HEK293 (cell line): ENCODE measurements around the gene MRTFB.
A peak's percentile ranks its signal among the peaks of the same experiment; 100 is the strongest.

Source experiments
- CTCF ChIA-PET: fragments of 350-600 bp; formaldehyde crosslinking; extraction: SDS; loops from one replicate; lab custom pipeline; 2021; ENCODE audit warnings: antibody characterized with exemption; lab: Yijun Ruan, JAX
- POLR2A ChIA-PET: fragments of 300-600 bp; formaldehyde crosslinking; extraction: SDS; loops from one replicate; lab custom pipeline; 2020; ENCODE audit warnings: antibody characterized with exemption, inconsistent platforms; lab: Yijun Ruan, JAX
- H3K27ac ChIP-seq: fragments of 200-500 bp; sonication (Bioruptor generic); 2 replicates; pipeline ENCODE4 v1.5.1; 2014; ENCODE audit warnings: low read depth, low read length, control low read depth, inconsistent platforms; ENCODE audit errors: extremely low read depth
- H3K36me3 ChIP-seq, 2 experiments: fragments of 200-500 bp in 1 of 2; sonication (Bioruptor generic) in 1 of 2; 1 replicate in 1 of 2; 2 replicates in 1 of 2; pipeline ENCODE4 v1.5.1; 2014 to 2017; ENCODE audit warnings: inconsistent platforms in 2 of 2, low read length in 2 of 2; ENCODE audit not compliant: control insufficient read depth in 2 of 2, insufficient read depth in 1 of 2
- H3K4me1 ChIP-seq: fragments of 200-500 bp; sonication (Bioruptor generic); 2 replicates; pipeline ENCODE4 v1.5.1; 2014; ENCODE audit warnings: mild to moderate bottlenecking, low read length, inconsistent platforms; ENCODE audit not compliant: control insufficient read depth, insufficient read depth
- H3K4me3 ChIP-seq: 2 replicates; pipeline ENCODE4 v1.5.1; 2011; ENCODE audit warnings: low read depth, mild to moderate bottlenecking, control low read depth, low read length, moderate library complexity
- H3K9me3 ChIP-seq: fragments of 200-500 bp; sonication (Bioruptor generic); 2 replicates; pipeline ENCODE4 v1.5.1; 2014; ENCODE audit warnings: low read depth, low read length, inconsistent platforms; ENCODE audit not compliant: control insufficient read depth, insufficient read depth
- EGR2 ChIP-seq: fragments of 450-650 bp; formaldehyde crosslinking; IDR thresholded peaks from 2 replicates; pipeline ENCODE4 v1.5.1; 2016; ENCODE audit warnings: low read depth, missing biosample characterization, missing genetic modification characterization
- GLIS2 ChIP-seq: fragments of 450-650 bp; formaldehyde crosslinking; IDR thresholded peaks from 2 replicates; pipeline ENCODE4 v1.5.1; 2016; ENCODE audit warnings: missing biosample characterization, missing genetic modification characterization
- IKZF3 ChIP-seq: fragments of 450-650 bp; IDR thresholded peaks from 2 replicates; pipeline ENCODE4 v1.5.0; 2018; ENCODE audit warnings: missing biosample characterization, mild to moderate bottlenecking, missing genetic modification characterization, moderate library complexity
- REPIN1 ChIP-seq: fragments of 450-650 bp; formaldehyde crosslinking; IDR thresholded peaks from 2 replicates; pipeline ENCODE4 v1.5.1; 2017; ENCODE audit warnings: missing biosample characterization, missing genetic modification characterization, low read depth
- SCRT2 ChIP-seq: fragments of 450-650 bp; formaldehyde crosslinking; IDR thresholded peaks from 2 replicates; pipeline ENCODE4 v1.5.1; 2016; ENCODE audit warnings: missing biosample characterization, missing genetic modification characterization
- SP2 ChIP-seq: fragments of 450-650 bp; formaldehyde crosslinking; IDR thresholded peaks from 2 replicates; pipeline ENCODE4 v1.5.1; 2016; ENCODE audit warnings: missing biosample characterization, missing genetic modification characterization
- ZBTB8A ChIP-seq: fragments of 450-650 bp; formaldehyde crosslinking; IDR thresholded peaks from 2 replicates; pipeline ENCODE4 v1.5.1; 2016; ENCODE audit warnings: missing biosample characterization, missing genetic modification characterization
- ZIC2 ChIP-seq: fragments of 450-650 bp; formaldehyde crosslinking; IDR thresholded peaks from 2 replicates; pipeline ENCODE4 v1.5.1; 2016; ENCODE audit warnings: missing biosample characterization, missing genetic modification characterization
- ZNF16 ChIP-seq: fragments of 450-650 bp; formaldehyde crosslinking; IDR thresholded peaks from 2 replicates; pipeline ENCODE4 v1.5.1; 2016; ENCODE audit warnings: low read depth, missing biosample characterization, missing genetic modification characterization
- ZNF221 ChIP-seq: fragments of 450-650 bp; formaldehyde crosslinking; IDR thresholded peaks from 2 replicates; pipeline ENCODE4 v1.5.1; 2017; ENCODE audit warnings: missing biosample characterization, missing genetic modification characterization, borderline replicate concordance
- ZNF335 ChIP-seq: fragments of 450-650 bp; formaldehyde crosslinking; conservative IDR thresholded peaks from 2 replicates; pipeline ENCODE4 v1.5.1; 2016; ENCODE audit warnings: missing biosample characterization, missing genetic modification characterization
- ZNF341 ChIP-seq: fragments of 450-650 bp; formaldehyde crosslinking; IDR thresholded peaks from 2 replicates; pipeline ENCODE4; 2016; ENCODE audit warnings: low read depth, missing biosample characterization, missing genetic modification characterization
- ZNF600 ChIP-seq: fragments of 450-650 bp; formaldehyde crosslinking; IDR thresholded peaks from 2 replicates; pipeline ENCODE4 v1.5.1; 2016; ENCODE audit warnings: missing biosample characterization, missing genetic modification characterization
- TF ChIP-seq, protein P1 (sequence below): fragments of 450-650 bp; formaldehyde crosslinking; IDR thresholded peaks from 2 replicates; pipeline ENCODE4 v1.5.1; 2016; ENCODE audit warnings: missing biosample characterization, missing genetic modification characterization
- TF ChIP-seq, protein P2 (sequence below): fragments of 450-650 bp; formaldehyde crosslinking; IDR thresholded peaks from 2 replicates; pipeline ENCODE4 v1.5.1; 2016; ENCODE audit warnings: missing biosample characterization, missing genetic modification characterization

The MRTFB gene

DNA sequence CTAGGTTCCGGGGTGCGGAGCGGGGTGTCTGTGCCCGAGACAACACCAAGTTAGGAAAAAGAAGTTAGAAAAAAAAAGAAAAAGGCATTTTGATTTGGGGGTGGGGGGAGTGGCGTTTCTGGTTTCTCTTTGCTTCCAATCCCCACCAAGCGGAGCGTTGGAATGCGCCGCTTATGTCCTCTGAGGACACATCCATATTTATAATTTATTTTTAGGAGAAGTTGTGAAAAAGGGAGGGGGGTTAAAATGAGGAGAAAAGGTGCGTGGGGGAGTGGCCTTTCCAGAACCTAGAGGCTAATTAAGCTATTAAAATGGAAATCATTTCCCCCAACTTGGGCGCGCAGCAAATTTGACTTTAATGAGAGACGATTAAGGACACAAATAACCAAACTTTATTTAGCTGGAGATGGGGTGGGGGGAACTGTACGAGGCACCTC, 232.1 kb downstream of the MRTFB start:
- Histone ChIP-seq H3K9me3 (no peaks in the 10 kb centered on the region), H3K36me3 (no peaks in the 10 kb centered on the region), H3K27ac (peak overlapping the region; percentile 88; the same call in 1 of the 2 replicates), H3K4me1 (peaks cover 3% of the 10 kb centered on the region; the same call in 1 of the 2 replicates), H3K4me3 (peak overlapping the region; percentile 86)
- CTCF ChIA-PET: no interaction called here
- POLR2A ChIA-PET: interaction anchor here (0.6 kb wide), 1 partner anchor 464 kb away, joined by 3 read pairs; no protein-coding TSS in a partner anchor
- TF ChIP-seq ZNF335 (tag by site-specific recombination) (peak; percentile 49), SCRT2 (tag by site-specific recombination) (no peak), ZNF341 (tag by site-specific recombination) (0 out of 2 replicates have a peak, but pooled peaks have one; percentile 33)
- TF ChIP-seq, protein P1, sequence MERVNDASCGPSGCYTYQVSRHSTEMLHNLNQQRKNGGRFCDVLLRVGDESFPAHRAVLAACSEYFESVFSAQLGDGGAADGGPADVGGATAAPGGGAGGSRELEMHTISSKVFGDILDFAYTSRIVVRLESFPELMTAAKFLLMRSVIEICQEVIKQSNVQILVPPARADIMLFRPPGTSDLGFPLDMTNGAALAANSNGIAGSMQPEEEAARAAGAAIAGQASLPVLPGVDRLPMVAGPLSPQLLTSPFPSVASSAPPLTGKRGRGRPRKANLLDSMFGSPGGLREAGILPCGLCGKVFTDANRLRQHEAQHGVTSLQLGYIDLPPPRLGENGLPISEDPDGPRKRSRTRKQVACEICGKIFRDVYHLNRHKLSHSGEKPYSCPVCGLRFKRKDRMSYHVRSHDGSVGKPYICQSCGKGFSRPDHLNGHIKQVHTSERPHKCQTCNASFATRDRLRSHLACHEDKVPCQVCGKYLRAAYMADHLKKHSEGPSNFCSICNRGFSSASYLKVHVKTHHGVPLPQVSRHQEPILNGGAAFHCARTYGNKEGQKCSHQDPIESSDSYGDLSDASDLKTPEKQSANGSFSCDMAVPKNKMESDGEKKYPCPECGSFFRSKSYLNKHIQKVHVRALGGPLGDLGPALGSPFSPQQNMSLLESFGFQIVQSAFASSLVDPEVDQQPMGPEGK (tag by site-specific recombination): peak; percentile 33
- TF ChIP-seq, protein P2, sequence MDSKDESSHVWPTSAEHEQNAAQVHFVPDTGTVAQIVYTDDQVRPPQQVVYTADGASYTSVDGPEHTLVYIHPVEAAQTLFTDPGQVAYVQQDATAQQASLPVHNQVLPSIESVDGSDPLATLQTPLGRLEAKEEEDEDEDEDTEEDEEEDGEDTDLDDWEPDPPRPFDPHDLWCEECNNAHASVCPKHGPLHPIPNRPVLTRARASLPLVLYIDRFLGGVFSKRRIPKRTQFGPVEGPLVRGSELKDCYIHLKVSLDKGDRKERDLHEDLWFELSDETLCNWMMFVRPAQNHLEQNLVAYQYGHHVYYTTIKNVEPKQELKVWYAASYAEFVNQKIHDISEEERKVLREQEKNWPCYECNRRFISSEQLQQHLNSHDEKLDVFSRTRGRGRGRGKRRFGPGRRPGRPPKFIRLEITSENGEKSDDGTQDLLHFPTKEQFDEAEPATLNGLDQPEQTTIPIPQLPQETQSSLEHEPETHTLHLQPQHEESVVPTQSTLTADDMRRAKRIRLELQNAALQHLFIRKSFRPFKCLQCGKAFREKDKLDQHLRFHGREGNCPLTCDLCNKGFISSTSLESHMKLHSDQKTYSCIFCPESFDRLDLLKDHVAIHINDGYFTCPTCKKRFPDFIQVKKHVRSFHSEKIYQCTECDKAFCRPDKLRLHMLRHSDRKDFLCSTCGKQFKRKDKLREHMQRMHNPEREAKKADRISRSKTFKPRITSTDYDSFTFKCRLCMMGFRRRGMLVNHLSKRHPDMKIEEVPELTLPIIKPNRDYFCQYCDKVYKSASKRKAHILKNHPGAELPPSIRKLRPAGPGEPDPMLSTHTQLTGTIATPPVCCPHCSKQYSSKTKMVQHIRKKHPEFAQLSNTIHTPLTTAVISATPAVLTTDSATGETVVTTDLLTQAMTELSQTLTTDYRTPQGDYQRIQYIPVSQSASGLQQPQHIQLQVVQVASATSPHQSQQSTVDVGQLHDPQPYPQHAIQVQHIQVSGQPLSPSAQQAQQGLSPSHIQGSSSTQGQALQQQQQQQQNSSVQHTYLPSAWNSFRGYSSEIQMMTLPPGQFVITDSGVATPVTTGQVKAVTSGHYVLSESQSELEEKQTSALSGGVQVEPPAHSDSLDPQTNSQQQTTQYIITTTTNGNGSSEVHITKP (tag by site-specific recombination): peak; percentile 67
- TF ChIP-seq, all 188 proteins: peak for 4

DNA sequence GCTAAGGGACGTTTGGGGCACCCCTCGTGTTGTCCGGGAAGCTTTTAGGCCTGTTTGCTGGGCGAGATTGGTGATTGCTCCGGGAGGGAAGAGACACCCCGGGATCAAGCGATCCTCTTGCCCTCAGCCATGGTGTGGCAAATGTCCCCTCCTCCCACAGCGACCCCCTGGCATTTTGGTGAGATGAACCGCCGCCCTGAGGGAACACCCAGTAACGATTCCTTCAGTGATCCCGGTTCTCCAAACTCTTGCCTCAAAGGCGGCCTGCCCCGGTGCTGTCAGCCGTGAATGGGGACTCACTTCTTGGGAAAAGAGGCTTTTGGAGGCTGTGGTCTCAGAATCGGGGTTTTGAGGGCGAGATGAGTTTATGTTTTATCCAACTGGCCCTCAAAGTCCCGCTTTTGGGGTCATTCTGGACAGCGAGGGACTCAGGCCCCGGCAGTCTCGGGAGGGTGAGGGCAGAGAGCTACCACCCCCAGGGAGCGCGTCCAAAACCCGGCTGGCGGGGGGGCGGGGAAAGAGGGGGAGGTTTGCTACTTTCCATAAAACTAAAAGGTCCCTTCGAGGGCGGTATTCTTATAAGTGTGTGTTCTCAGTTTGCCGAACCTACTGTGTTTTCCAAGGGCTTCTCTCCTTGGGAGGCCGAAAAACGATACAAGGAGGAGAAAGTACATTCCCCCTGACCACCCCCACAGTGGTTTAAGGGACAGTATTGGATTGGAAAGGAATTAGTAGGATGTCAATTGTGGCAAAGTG, 232.7 kb downstream of the MRTFB start:
- no peaks in the 10 kb centered on the region for H3K9me3 ChIP-seq
- no peak overlapping the region for H3K27ac ChIP-seq
- ChIA-PET CTCF (no interaction called here), POLR2A (no interaction called here)
- H3K4me3 ChIP-seq: no peak overlapping the region
- TF ChIP-seq REPIN1 (tag by site-specific recombination) (no peak), ZNF341 (tag by site-specific recombination) (peak; percentile 45), EGR2 (tag by site-specific recombination) (peak; percentile 30; the same call in 1 of the 2 replicates), ZIC2 (tag by site-specific recombination) (0 out of 2 replicates have a peak, but pooled peaks have one; percentile 15), ZBTB8A (tag by site-specific recombination) (peak; percentile 17; the same call in 1 of the 2 replicates), IKZF3 (tag by site-specific recombination) (peak; percentile 32; the same call in 1 of the 2 replicates), GLIS2 (tag by site-specific recombination) (peak; percentile 48), ZNF221 (tag by site-specific recombination) (no peak), ZNF16 (tag by site-specific recombination) (no peak), ZNF600 (tag by site-specific recombination) (peak; percentile 20; the same call in 1 of the 2 replicates), SP2 (peak; percentile 57)
- H3K4me1 ChIP-seq: peaks cover 3% of the 10 kb centered on the region; the same call in 1 of the 2 replicates
- H3K36me3 ChIP-seq: no peaks in the 10 kb centered on the region
